NT2/D1 (cell line): ENCODE measurements around the gene EXPH5.

Experiments
- SUZ12 ChIP-seq: IDR thresholded peaks from 2 replicates; pipeline ENCODE4 v1.6.1; 2011; ENCODE audit not compliant: insufficient read length, insufficient read depth; ENCODE audit errors: extremely low read depth
- YY1 ChIP-seq: IDR thresholded peaks from 2 replicates; pipeline ENCODE4 v1.6.1; 2011; ENCODE audit not compliant: insufficient read length, insufficient read depth
- ZNF274 ChIP-seq: IDR thresholded peaks from 2 replicates; pipeline ENCODE4 v1.6.1; 2011; ENCODE audit warnings: mild to moderate bottlenecking, low read depth, low read length

DNA sequence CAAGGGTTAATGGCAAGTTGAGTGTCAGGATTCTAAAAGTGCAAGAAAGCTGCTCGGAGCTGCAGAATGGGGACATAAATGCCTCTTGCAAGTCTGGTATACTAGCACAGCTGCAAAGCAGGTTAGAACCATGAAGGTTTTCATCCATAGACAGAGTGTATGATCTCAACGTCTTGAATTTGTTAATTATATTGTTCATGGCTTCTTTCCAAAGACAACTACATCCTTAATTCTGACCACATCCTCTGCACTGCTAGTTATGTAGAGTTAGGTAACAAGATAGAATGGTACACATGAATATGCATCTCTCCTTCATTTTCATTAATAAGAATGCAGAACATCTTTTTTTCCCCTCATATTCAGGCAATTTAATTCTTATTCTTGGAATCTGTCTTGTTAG is 34.2 kb downstream of the EXPH5 start:
- TF ChIP-seq YY1 (no peak), SUZ12 (no peak), ZNF274 (no peak)
